H54 (cell line): Measurements from ENCODE around the gene VPS72.
"Not testable (repeated sequence)": the region's sequence is repeated elsewhere in the genome, so short reads cannot be mapped to it uniquely, and the experiment has no call there.

Experiments
- DNase-seq: peaks from one replicate; pipeline ENCODE4 v3.0.0; 2011; ENCODE audit warnings: low spot score, mixed read lengths; ENCODE audit not compliant: insufficient read length
- FAIRE-seq: peaks from 3 replicates; lab custom pipeline; 2011; peaks lifted over from hg19 to GRCh38; lab: Jason Lieb, UNC
- POLR2A ChIP-seq: IDR thresholded peaks from 2 replicates; pipeline ENCODE4 v1.6.1; 2011; ENCODE audit warnings: low read depth, mild to moderate bottlenecking, low read length

VPS72 gene

GRCh38 chr1:151198254-151199127 lies 8.5 kb upstream of the VPS72 start, which contains the start of gene PIP5K1A:
TSS of gene PIP5K1A (plus strand) at chr1:151198552. CDS start at chr1:151198997, 445 bp downstream.
- FAIRE-seq = peak; percentile 55
- TF ChIP-seq POLR2A = peak; percentile 89
- peak; percentile 97 for DNase-seq

- DNase-seq = no peak
- no peak for FAIRE-seq
- TF ChIP-seq POLR2A = no peak
Measured at GRCh38 chr1:151197863-151198253, 7.9 kb upstream of the VPS72 start.

- TF ChIP-seq POLR2A = no peak
- DNase-seq = no peak
- no peak for FAIRE-seq
Measured at GRCh38 chr1:151196292-151196800, 6.3 kb upstream of the VPS72 start.

- peak; percentile 86 for DNase-seq
- not testable (repeated sequence) for FAIRE-seq
- TF ChIP-seq POLR2A = peak; percentile 46; the same call in 1 of the 2 replicates
Measured at GRCh38 chr1:151194894-151195594, 5.0 kb upstream of the VPS72 start.

- DNase-seq (no peak), FAIRE-seq (no peak)
- TF ChIP-seq POLR2A = no peak
Measured at GRCh38 chr1:151193856-151194255, 3.9 kb upstream of the VPS72 start.

GRCh38 chr1:151193304-151193703 lies 3.3 kb upstream of the VPS72 start:
- FAIRE-seq (no peak), DNase-seq (no peak)
- TF ChIP-seq POLR2A = no peak

GRCh38 chr1:151192047-151192446 lies 2.0 kb upstream of the VPS72 start:
- no peak for FAIRE-seq
- TF ChIP-seq POLR2A = no peak
- no peak for DNase-seq

- FAIRE-seq, DNase-seq: not testable (repeated sequence)
Measured at GRCh38 chr1:151188667-151189066, 1.3 kb downstream of the VPS72 start.

GRCh38 chr1:151187205-151187604 lies 2.8 kb downstream of the VPS72 start:
- FAIRE-seq (no peak), DNase-seq (no peak)
- TF ChIP-seq POLR2A = no peak

- TF ChIP-seq POLR2A = no peak
- FAIRE-seq = no peak
- DNase-seq = no peak
Measured at GRCh38 chr1:151184211-151184610, 5.8 kb downstream of the VPS72 start.

- no peak for FAIRE-seq
- no peak for TF ChIP-seq POLR2A
- DNase-seq = no peak
Measured at GRCh38 chr1:151176514-151177045, 13.4 kb downstream of the VPS72 start.

GRCh38 chr1:151175863-151176262 lies 14.1 kb downstream of the VPS72 start, which contains the start of gene TMOD4:
TSS of gene TMOD4 (minus strand) at chr1:151175981. CDS start at chr1:151174875, 1,106 bp downstream.
- FAIRE-seq (no peak), DNase-seq (no peak)
- no peak for TF ChIP-seq POLR2A

GRCh38 chr1:151175041-151175741 lies 14.8 kb downstream of the VPS72 start:
- FAIRE-seq = no peak
- no peak for DNase-seq
- no peak for TF ChIP-seq POLR2A
